ENCODE measurements around the gene RAB31. TPM values are rescaled to one million over a fixed set of nuclear protein-coding genes. Genes with fewer than 3 reads are reported as not detected.

Gene RAB31
- total RNA-seq, 1 donor from 2014 or later = 31.2 TPM

- TF ChIP-seq CTCF (conservative IDR thresholded peaks at IDR 0.05; ENCODE audit: low read depth, low read length) = no peak
- H3K4me3 ChIP-seq (ENCODE audit: low read depth, low read length) = no peak overlapping the region
- DNase-seq (ENCODE audit: low read depth) = no peak
Measured at GRCh38 chr18:9741793-9742523, 33.9 kb downstream of the RAB31 start.

GRCh38 chr18:9742524-9743131, 34.5 kb downstream of the RAB31 start:
- DNase-seq (ENCODE audit: low read depth) = peak; percentile 27
- TF ChIP-seq CTCF (conservative IDR thresholded peaks at IDR 0.05; ENCODE audit: low read depth, low read length) = no peak
- no peak overlapping the region for H3K4me3 ChIP-seq (ENCODE audit: low read depth, low read length)

- no peak for TF ChIP-seq CTCF (conservative IDR thresholded peaks at IDR 0.05; ENCODE audit: low read depth, low read length)
- peak; percentile 83 for DNase-seq (ENCODE audit: low read depth)
- H3K4me3 ChIP-seq (ENCODE audit: low read depth, low read length) = no peak overlapping the region
Measured at GRCh38 chr18:9743200-9744016, 35.3 kb downstream of the RAB31 start.

- no peak overlapping the region for H3K4me3 ChIP-seq (ENCODE audit: low read depth, low read length)
- DNase-seq (ENCODE audit: low read depth) = no peak
- no peak for TF ChIP-seq CTCF (conservative IDR thresholded peaks at IDR 0.05; ENCODE audit: low read depth, low read length)
Measured at GRCh38 chr18:9746958-9747357, 38.9 kb downstream of the RAB31 start.

GRCh38 chr18:9749611-9750010, 41.5 kb downstream of the RAB31 start:
- no peak overlapping the region for H3K4me3 ChIP-seq (ENCODE audit: low read depth, low read length)
- DNase-seq (ENCODE audit: low read depth) = no peak
- TF ChIP-seq CTCF (conservative IDR thresholded peaks at IDR 0.05; ENCODE audit: low read depth, low read length) = no peak

GRCh38 chr18:9750112-9750511, 42.0 kb downstream of the RAB31 start:
- DNase-seq (ENCODE audit: low read depth) = no peak
- H3K4me3 ChIP-seq (ENCODE audit: low read depth, low read length) = no peak overlapping the region
- no peak for TF ChIP-seq CTCF (conservative IDR thresholded peaks at IDR 0.05; ENCODE audit: low read depth, low read length)

All from epithelial cell of proximal tubule (primary cell).